Brain pericyte (primary cell): Measurements from ENCODE around the gene ARID5B.
"Not testable (repeated sequence)": the region's sequence is repeated elsewhere in the genome, so short reads cannot be mapped to it uniquely, and the experiment has no call there.

Experiments used
- DNase-seq: peaks from one replicate; pipeline ENCODE4 v3.0.0-alpha.2; 2012; ENCODE audit warnings: low read depth, low spot score

ARID5B gene

GRCh38 chr10:61965703-61966395 lies 64.3 kb downstream of the ARID5B start:
- DNase-seq: no peak

DNA sequence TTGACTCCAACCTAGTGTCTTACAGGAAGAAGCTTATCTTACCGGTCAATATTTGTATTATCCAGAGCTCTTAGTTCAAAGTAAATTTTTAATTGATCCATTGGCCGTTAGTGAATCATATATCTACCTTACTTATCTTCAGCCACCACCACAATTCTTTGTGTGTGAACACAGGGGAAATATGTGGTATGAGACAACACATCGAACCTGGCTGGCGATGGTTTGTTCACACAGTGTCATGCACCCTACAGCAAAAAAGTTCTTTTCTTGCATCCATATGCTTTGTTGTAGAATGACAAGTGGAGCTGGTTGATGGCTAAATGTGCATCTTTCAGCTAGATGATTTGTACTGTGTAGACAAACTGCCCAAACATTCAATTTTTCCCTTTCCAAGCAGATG lies 65.8 kb downstream of the ARID5B start:
- DNase-seq: no peak

- DNase-seq: no peak
Measured at GRCh38 chr10:61970182-61971002, 68.9 kb downstream of the ARID5B start.

DNA sequence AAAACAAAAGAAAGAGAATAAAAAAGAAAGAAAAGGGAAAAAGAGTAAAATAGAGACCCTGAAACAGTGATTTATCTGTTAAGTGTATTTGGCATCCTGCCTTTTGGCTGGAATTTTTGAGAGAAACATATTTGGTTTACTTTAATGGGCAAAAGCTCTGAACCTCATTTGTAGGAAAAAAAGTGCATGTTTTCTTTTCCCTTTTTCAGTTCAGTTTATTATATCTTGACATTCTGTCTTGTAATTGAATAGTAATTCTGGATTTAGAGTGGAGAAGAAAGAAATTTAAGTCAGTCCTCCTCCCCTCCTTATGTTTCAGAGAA lies 69.5 kb downstream of the ARID5B start:
- no peak for DNase-seq

- no peak for DNase-seq
Measured at GRCh38 chr10:61973169-61973568, 71.7 kb downstream of the ARID5B start.

DNA sequence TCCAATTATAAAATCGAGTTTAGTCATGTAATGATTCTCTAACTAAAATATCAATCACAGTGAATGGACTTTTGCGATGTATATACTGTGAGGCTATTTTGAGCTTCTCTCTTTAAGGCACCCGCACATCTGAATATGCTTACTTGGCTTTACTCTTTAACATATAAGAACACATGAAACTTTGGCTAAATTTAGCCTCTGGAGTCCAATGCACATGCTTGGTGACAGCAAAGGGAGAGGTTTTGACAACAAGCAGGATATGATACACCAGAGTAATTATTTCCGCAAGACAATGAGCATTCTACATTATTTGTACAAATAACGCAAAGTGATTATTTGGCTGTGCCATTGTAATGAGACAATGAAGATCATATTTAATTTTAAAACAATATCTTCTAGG lies 72.4 kb downstream of the ARID5B start:
- DNase-seq: no peak

DNA sequence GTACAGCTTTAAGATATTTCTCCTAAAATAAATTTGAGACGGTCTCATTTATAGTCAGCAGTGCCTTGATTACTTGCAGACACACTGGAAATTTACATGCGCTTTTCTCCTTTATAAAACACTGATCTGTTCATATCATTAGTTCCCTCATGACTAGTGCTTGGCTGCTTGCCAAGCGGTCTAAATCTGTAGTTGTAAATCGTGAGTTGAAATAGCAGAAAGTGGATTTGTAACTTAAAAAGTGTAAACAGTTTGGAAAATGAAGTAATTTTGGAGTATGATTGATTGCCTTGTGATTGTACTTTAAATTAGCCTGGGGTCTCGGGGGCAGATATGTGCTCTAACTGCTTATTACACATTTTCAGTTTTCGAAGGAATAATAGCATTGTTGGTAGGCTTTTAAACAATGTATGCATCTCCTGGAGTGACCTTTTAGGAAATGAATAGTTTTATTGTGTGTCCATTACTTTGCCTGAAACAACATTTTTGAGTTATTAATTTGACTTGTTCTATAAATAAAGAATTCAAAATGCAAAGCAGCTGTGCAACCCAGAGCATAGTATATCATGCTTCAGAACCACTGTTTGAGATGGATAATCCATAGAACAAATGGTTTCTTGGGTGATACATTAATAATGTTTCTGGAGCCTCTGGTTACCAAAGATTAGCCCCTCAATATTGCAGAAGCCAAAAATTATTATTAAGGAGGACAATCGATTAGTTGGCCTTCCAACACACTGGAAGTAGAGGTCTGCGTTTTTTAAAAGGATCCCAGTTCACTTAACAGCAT lies 73.3 kb downstream of the ARID5B start:
- no peak for DNase-seq

DNA sequence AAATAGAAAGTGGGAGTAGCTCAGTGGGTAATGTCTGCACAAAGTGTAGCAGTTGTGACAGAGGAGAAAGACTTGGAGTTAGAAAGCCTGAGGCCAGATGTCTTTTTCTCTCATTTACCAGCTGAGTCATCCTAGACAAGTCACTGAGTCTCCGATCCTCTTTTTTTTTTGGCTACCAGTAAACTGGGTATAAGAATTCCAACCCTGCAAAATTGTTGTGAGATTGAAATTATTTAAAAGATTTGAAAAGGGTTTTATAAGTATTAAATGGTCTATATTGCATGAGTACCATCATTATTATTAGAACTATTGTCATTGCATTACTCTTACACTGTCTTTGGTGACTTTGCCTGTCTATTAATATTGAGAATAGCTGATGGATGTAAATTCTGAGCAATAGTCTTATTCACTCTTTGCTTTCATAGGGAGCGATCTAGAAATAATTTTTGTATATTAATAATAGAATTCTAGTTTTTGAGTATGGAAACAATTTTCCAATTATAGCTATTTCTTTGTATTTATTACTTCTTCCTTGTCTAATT lies 74.0 kb downstream of the ARID5B start:
- no peak for DNase-seq

DNA sequence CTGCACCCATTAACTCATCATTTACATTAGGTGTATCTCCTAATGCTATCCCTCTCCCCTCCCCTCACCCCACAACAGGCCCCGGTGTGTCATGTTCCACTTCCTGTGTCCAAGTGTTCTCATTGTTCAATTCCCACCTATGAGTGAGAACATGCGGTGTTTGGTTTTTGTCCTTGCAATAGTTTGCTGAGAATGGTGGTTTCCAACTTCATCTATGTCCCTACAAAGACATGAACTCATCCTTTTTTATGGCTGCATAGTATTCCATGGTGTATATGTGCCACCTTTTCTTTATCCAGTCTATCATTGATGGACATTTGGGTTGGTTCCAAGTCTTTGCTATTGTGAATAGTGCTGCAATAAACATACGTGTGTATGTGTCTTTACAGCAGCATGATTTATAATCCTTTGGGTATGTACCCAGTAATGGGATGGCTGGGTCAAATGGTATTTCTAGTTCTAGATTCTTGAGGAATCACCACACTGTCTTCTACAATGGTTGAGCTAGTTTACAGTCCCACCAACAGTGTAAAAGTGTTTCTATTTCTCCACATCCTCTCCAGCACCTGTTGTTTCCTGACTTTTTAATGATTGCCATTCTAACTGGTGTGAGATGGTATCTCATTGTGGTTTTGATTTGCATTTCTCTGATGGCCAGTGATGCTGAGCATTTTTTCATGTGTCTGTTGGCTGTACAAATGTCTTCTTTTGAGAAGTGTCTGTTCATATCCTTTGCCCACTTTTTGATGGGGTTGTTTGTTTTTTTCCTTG lies 75.6 kb downstream of the ARID5B start:
- not testable (repeated sequence) for DNase-seq

GRCh38 chr10:61978965-61979364 lies 77.5 kb downstream of the ARID5B start:
- DNase-seq: no peak

DNA sequence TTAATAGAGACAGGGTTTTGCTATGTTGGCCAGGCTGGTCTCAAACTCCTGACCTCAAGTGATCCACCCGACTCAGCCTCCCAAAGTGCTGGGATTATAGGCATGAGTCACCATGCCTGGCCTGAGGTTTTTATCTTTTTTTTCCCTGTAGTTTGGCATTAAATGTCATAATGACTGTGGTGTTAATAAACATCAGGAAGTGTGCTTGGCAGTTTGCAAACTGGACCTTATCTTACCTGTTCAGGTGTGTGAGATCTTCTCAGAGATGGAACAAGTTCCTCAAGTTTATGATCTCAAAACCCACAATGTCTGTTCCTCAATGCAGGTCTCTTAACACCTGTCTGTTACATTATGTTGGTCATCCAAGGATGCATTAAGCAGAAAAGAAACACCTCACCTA lies 80.0 kb downstream of the ARID5B start:
- DNase-seq: no peak

DNA sequence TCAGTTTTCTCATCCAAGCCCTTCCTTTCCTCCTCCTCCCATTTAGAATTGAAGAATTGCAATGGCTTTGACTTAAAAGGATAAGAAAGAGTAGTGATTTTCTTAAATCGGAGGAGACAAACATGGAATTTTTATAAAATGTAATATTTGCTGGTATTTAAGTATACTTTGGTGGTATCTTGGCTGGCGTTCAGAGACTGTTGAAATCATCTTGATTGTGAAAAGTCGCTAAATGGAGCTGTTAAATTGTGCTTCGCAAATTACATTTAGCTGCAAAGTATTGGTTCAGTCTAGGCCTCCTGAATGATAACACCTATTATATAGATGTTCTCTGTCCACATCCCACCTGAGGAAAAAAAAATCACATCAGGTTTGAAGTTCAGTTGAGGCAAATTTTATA lies 81.8 kb downstream of the ARID5B start:
- DNase-seq: no peak

GRCh38 chr10:61984803-61985418 lies 83.4 kb downstream of the ARID5B start:
- no peak for DNase-seq

DNA sequence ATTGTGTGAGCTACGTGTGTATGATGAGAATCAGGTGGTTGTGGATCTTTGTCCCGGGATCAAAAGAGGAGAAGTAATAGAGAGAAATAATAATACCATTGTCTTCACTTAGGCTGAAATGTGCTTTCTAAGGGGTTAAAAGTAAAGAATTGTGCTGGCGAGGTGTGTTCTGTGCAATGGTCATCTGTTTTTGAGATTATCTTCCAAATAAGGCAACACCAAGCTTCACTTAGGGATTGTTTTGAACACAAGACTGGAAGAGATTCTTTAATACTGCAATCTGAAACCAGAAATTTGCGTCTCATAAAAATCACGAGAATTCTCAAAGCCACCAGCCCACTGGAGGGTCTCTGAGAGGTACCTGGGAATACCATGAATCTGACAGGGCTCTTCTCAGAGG lies 84.2 kb downstream of the ARID5B start:
- DNase-seq: no peak

- no peak for DNase-seq
Measured at GRCh38 chr10:61986382-61986781, 84.9 kb downstream of the ARID5B start.

GRCh38 chr10:61986788-61987492 lies 85.4 kb downstream of the ARID5B start:
- DNase-seq: no peak

- DNase-seq: no peak
Measured at GRCh38 chr10:61987537-61987936, 86.0 kb downstream of the ARID5B start.

DNA sequence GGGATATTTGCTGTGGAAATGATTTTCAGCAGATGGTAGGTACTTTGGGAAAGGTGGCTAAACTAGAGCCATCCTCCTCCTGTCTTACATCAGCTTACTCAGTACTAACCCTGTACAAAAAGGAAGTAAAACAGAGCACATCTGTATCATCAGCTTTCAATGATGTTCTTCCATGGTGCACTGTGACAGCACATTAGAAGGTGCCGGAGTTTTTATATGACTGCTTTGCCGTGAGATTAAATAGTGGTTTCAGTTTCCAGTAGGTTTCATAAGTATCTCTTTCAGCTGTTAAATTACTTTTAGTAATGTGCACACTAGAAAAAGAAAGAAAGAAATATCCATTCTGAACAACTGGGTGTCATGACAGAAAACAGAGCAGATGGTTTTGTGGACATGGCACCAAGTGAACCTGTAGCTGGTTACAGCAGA lies 86.5 kb downstream of the ARID5B start:
- DNase-seq: no peak

DNA sequence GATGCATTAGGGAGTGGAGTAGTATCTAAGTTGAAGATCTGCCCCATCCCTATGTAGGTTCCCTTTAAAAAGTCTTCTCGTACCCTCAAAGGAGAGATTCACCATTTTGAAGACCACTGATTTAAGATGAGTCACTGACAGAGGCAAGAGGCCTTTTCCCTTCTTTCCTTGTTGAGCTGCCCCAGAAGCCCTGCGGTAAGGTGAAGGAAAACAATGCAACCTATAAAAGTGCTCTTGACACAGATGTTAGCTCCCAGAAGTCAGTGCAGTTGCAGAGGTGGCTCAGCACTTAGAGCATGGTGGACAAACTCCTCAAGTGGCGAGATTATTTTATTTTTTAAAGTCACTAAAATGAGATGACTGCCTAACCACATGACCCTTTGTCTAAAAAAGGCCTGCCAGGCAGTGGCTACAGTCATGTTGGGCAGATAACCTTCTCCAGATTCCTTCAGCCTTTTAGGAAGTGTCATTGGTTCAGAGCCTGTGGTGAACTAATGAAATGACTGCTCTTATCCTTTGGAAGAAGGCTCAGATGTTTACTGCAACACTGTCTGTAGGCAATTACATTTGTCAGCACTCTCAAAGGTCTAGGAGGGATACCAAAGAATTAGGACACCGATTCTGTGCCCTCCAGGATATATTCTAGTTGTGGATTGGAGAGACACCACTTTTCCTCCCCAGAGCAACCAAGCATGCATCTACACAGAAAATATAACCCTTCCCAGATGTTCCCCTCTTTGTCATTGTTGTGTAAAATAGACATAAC lies 88.7 kb downstream of the ARID5B start:
- DNase-seq: no peak

- no peak for DNase-seq
Measured at GRCh38 chr10:61990761-61991135, 89.2 kb downstream of the ARID5B start.
